ENCODE data around the gene SREK1.

The SREK1 gene

DNA sequence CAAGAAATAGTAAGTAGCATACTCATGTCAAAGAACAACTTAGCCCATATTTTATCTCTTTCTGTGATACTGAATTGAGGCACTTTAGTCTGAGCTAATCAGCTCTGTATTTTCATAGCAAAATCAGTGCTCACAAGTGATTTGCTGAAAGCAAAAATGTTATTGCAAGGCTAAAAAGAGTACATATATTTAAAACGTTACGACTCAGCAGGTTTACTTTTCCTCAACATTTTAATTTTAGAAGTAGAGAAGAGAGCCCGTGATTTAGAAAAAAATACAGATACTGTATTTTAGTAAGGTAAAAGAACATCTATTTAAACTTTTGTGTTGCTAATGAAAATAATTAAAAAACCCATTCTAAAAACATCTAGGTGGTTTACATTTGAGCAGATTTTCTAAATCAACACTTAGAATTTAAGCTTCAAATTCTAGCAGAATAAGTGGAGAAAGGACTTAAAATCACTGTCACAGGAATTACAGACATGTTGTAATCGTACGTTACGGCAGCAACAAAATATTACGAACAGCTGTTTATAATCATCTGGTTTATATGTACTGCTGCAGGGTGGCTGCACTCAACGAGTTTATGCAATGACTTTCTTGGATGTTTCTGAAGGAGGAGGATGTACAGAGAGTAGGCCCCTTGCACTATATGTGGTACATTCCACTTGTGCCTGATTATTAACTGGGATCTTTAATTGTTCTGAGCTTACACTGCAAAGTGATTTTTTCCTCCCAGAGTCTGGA is 20.1 kb downstream of the SREK1 start:
- no peak for DNase-seq (ENCODE audit: low read depth)

DNA sequence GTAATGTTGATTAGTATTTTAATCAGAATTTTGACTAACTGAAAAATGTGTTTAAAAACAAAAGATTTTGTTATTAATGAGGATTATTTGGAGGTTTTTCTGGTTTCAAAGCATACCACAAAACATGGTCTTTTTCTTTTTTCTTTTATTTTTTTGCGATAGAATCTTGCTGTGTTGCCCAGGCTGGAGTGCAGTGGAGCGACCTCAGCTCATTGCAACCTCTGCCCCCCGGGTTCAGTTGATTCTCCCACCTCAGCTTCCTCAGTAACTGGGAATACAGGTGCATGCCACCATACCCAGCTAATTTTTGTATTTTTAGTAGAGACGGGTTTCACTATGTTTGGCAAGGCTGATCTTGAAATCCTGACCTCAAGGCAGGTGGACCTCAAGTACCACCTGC is 24.1 kb downstream of the SREK1 start:
- no peak for DNase-seq (ENCODE audit: low read depth)

DNA sequence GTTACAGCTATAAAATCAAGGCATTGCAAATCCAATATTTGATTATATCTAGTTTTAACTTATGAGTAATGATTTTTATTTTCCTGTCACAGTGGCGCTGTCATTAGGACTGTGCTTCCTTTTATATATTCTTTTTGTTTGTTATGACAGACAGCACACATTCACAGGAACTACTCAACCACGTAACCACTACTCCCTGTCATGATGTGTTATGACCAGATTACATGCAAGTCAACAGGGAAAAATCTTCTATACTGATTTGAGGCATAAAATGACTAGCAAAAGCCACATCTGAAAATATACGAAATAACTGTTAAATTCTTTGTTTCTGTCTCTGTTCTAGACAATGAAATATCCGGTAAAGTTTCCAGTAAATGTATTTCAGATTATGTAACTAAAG is 25.4 kb downstream of the SREK1 start:
- no peak for DNase-seq (ENCODE audit: low read depth)

DNA sequence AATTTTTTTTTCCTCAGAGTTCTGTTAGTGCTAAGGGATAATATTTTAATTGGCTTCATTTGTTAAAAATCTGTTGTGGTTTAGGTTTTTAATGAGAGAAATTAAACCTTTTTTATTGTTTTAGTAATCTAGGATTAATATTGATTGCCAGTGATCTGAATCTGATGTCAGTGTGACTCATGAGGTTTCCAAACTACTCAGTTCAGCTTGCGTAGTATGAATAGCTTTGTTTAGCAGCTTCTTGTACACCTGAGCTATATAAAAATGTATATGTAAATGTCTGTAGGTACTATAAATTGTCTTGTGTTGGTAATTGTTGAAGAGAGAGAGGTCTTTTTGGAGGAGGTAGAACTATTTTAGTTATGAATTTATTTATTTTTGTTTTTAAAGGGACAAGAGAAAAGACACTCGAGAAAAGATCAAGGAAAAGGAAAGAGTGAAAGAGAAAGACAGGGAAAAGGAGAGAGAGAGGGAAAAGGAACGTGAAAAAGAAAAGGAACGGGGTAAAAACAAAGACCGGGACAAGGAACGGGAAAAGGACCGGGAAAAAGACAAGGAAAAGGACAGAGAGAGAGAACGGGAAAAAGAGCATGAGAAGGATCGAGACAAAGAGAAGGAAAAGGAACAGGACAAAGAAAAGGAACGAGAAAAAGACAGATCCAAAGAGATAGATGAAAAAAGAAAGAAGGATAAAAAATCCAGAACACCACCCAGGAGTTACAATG is 26.3 kb downstream of the SREK1 start:
- no peak for DNase-seq (ENCODE audit: low read depth)

DNA sequence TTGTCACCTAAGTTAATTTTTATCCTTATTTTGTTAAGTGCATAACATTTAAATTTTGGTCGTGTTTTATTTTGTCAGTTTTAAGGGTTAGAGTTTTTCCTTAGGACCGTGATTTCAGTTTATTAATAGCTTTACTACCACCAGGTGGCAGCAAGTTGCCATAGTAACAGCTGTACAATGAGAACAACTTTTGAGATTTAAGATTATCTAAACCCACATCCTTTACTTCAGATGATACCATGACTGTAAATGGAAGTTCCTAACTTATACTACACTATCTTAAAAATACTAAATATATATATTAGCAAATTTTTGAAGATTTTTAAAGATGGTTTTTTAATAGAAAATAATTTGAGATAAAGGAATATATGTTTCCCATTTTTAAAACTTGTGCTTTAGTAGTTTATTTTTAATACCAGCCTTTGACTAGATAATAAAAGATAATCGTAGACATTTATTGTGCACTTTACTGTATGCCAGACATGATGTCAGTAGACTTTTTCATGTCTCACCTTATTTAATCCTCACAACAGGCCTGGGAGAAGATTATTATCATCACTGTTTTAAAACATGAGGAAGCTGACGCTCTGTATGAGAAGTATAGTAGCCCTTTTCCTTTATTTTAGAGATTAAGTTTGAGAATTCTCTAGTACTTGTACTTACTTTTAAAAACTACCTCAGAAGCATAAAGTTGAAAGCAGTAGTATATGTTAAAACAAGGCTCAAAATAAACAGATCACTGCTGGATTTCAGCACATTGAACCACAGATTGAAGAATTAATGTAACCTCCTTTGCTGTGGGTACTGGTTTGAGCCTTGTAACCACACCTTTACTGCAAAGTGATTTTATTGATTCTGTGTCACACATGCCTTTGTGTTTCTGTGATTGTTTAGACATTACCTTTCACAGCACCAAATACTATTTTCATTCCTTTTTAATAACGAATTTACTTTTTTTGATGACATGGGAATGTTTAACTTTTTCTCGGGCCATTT is 27.5 kb downstream of the SREK1 start:
- DNase-seq (ENCODE audit: low read depth), result peak; percentile 54

DNA sequence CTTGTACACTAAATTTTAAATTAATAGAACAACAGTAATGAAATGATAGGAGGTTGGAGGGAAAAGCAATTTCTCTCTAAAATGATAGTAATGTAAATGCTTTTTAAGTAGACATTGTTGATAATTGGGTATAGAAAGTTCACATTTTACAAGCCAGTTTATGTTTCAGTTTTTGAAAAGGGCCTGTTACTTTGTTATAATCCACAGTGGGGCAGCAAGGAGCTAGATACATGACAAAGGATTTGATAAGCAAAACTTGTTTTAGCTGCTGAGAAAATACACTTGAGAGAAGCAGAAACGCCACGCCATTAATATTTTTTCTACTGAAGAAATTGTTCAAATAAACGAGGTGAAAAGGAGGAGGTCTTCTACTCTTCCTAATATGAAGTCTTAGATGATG is 30.2 kb downstream of the SREK1 start:
- no peak for DNase-seq (ENCODE audit: low read depth)

DNA sequence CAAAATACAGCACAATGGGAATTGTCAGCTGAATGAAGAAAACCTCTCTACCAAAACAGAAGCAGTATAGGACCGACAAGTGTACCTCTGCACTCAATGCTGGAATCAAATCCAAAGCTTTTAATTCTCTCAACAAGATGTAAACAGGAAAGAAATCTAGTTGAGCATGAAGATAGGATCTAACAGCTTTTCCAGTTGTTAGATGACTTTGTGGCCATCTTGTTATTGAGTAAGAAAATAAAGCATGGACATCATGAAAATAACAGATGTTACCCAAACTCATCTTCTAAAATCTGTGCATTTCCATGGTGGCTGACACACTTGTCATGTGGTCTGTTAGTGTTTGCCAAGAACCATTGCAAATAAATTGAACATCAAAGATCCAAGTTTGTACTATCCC is 34.7 kb downstream of the SREK1 start:
- DNase-seq (ENCODE audit: low read depth), result no peak

DNA sequence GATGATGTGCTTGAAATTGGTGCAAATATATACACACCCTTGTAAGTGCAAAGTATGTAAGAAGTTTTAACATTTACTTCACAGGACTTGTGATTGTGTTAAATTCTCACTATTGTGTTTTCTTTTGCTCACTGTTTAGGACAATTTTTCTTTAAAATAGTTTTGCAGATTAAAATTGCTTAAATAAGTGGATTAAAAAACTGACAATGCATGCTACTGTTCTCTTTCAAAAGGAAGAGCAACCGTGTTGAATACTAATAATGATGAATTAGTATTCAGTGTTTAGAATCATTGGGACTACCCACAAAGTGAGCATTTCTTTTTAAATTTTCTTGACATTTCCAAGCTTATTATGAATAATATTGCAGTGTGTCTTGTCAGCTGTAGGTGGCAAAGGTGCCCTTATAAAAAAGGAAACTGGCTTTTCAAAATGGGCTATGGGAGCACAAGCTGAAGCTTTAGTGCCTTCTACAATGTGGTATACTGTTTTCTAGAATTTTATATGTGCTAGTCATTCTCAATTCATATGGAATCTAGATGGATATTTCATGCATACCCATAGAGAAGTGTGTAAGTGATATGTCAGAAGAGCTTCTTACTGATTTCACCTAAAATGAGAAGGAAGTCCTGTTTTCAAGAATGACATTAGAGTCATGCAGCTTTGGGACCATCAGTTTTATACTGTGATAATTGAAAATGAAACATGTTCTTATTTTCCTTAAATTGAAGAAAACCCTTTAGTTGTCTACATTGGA is 35.4 kb downstream of the SREK1 start:
- no peak for DNase-seq (ENCODE audit: low read depth)

DNA sequence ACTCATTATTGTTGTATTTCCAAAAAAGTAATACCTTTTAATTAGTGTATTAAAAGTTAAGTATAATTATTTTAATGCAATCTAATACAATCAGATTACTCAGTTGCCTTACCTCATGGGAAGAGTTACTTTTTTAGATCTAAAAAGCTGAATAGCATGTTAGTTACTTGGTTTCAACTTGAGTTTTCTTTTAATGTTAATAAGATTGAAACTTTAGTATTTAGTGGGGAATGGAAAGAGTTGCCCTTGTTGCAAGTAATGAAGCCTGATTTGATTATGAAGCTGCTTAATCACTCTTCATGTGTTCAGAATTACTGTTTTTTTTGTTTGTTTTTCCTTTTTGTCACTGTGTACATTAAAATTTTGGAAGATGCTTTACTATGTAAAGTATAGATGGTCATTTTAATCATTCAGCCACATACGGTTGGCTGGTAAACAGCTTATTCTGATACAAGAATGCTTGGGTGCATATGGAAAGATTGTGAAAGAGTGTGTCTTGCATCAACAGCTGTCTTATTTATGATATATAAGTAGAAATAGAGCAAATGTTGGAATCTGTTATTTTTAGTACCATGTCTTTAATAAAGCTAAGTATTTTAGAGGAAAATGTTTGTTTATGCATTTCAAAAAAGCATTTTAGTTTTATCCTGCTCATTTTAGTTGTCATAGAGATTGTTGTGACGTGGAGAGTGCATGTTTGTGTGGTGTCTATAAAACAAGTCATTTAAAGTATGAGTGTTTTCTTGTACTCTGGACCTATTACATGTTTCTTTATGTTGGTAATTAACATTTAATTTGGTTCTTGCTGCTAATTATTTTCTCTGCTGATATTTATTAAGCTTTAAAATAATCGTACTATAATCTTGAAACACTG is 36.4 kb downstream of the SREK1 start:
- no peak for DNase-seq (ENCODE audit: low read depth)

DNA sequence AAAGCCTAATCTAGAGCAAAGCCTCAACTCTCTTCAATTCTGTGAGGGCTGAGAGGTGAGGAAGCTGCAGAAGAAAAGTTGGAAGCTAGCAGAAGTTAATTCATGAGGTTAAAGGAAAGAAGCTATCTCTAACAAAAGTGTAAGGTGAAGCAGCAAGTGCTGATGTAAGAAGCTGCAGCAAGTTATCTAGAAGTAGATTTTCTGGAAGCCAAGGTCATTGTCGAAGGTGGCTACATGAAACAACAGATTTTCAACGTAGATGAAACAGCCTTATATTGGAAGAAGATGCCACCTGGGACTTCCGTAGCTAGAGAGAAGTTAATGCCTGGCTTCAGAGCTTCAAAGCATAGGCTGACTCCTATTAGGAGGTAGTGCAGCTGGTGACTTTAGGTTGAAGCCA is 42.0 kb downstream of the SREK1 start:
- DNase-seq (ENCODE audit: low read depth), result no peak

DNA sequence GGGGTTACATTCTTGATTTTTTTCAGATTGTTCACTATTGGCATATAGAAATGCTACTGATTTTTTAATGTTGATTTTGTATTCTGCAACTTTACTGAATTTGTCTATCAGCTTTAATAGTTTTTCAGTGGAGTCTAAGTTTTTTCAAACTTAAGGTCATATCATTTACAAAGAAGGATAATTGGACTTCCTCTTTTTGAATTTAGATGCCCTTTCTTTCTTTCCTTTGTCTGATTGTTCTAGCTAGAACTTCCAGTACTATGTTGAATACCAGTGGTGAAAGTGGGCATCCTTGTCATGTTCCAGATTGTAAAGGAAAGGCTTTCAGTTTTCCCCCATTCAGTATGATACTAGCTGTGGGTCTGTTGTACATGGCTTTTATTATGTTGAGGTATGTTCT is 49.3 kb downstream of the SREK1 start:
- no peak for DNase-seq (ENCODE audit: low read depth)

DNA sequence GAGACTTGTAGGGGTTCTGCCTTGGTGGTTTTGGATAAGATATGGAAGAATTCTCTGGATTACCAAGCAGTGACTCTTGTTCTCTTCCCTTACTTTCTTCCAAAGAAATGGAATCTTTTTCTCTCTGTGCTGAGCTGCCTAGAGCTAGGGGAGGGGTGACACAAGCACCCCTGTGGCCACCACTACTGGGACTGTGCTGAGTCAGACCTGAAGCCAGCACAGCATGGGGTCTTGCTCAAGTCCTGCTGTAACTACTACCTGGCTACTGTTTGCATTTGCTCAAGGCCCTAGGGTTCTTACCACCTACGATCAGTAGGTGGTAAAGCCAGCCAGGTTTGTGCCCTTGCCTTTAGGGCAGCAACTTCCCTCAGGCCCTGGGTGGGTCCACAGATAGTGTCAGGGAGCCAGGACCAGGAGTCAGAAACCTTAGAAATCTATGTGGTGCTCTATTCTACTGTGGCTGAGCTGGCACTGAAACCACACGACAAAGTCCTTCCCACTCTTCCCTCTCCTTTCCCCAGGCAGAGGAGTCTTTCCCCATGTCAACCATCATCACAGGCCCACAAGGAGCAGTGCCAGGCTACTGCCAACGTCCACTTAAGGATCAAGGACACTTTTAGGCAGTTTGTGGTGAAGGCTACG is 53.8 kb downstream of the SREK1 start:
- DNase-seq (ENCODE audit: low read depth), result no peak

DNA sequence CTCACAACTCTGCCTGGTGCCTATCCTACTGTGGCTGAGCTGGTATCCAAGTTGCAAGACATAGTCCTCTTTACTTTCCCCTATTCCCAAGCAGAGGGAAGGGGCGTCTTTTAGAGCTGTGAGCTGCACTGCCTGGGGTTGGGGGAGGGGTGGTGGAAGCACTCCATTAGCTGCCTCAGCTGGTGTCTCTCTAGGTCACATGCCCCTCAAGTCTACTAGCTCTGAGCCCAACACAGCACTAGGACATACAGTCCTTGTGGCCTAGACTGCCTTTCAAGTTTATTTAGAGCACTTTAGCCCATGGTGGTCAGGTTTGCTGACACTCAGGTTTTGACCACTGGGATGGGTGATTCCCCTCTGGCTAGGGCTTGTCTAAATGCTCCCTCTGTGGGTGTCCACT is 54.7 kb downstream of the SREK1 start:
- DNase-seq (ENCODE audit: low read depth), result no peak

DNA sequence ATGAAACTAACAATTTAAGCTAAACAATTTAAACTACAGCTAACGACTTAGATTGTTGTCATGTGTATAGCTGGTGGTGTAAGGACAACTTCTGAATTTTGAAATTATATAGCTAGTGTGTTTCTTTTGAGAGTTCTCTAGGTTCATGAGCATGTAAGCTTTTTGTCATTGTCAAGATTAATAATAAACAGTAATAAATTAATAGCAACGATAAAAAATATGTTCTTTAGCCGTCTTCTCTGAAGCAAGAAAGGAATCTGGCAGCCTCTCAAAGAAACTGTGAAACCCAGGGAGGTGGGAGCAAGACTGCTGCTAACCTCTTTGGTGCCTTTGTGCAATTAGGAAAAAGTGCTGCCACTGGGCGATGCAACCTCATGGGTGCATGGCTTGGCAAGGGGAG is 59.4 kb downstream of the SREK1 start:
- no peak for DNase-seq (ENCODE audit: low read depth)

DNA sequence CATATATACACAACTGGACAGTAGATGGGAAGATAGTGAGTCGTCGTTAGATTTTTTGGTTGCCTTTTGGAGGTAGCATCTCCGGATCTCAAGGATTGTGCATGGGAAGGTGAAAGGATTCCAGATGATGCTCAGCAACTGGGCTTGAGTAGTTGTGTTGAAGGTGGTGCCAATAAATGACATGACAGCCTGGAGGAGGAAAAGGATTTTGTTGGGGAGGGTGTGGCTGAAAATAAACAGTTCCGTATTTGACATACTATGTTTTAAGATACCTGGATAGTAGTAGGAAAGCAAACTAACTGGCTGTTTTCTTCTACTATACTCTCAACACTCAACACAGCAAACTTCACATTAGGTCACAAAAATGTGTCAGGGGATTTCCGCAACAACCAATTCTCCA is 62.4 kb downstream of the SREK1 start:
- DNase-seq (ENCODE audit: low read depth), result no peak

DNA sequence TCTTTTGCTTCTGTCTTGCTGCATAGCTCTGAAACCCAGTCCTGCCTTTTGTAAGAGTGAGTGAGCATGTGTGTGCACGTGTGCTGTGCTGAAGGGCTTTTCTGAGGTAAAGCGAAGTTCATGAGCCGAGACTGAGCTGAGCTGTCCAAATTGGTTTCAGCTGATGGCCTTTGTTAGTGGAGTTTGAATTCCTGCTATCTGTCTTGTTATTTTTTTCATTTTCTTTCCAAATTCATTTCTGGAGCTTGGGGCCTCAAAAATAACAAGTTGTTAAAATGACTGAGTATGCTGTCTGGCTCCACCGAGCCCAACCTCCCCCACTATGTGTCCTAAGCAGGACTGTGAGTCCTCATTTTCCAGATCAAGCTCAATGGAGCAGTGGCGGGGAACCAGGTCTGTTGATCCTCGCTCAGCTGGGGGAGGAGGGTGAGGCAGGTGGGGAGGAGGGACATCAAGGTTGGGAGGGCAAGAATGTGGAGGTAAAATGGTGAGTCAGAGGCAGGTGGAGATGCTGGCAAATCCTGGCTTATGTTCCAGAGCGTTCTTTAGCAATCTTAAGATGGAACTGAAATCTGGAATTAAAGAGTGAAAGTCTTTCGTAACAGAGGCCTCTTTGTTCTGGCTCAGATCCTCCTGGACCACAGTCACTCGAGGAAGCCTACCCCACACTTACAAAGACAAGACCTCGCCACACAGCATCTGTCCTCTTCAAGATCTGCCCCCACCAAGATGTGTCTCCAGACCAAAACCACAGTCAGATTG is 63.9 kb downstream of the SREK1 start:
- no peak for DNase-seq (ENCODE audit: low read depth)

DNA sequence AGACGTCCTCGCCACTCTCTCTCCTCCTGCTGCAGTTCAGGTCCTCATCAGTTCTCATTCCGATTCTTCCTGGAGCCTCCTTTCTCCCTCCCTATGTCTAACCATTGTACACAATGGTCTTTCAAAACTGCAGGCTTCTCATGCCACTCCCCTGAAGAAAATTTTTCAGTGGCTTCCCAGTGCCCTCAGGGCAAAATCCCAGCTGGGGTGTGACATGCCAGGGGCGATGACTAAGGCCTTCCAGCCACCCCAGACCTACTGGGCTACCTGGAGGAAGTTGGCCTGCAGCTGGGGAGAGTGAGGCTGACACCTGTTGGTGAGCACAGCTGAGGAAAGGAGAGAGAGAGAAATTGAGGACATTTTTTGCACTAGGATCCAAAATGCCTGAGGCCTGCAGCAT is 65.2 kb downstream of the SREK1 start:
- DNase-seq (ENCODE audit: low read depth), result no peak

DNA sequence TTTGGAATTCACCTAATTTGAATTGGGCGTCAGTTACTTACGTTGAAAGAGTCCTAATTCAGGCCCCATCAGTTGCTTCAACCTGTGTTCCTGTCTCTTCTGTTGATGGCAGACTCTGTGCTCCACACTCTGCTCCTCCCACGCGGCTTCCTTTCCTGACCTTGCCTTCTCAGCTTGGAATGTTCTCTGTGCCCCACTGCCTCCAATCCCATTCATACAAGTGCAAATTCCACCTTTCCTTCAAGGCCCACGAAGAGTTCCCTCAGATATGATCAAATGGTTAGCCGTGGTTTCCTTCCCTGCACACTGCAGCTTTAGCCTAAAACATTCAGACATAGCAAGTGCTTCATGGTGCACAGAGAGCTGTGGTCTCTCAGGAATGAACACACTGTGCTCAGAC is 65.7 kb downstream of the SREK1 start:
- no peak for DNase-seq (ENCODE audit: low read depth)

DNA sequence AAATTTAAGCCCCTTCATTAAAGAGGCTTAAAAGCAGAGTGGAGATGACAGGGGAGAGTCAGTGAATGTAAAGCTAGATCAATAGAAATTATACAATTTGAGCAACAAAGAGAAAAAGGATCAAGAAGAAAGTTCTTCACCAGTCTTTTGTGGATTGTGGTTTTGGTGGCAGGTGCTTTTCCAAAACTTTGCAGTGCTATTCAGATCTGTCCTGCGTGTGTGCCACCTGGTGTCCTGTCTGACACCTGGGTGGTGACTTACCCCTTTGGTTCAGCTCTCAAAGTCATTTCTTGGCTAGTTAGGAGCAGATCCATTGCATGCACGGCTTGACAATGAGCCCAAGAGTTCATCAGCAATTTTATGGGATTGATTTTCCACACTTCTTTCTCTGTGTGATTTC is 69.4 kb downstream of the SREK1 start:
- no peak for DNase-seq (ENCODE audit: low read depth)

DNA sequence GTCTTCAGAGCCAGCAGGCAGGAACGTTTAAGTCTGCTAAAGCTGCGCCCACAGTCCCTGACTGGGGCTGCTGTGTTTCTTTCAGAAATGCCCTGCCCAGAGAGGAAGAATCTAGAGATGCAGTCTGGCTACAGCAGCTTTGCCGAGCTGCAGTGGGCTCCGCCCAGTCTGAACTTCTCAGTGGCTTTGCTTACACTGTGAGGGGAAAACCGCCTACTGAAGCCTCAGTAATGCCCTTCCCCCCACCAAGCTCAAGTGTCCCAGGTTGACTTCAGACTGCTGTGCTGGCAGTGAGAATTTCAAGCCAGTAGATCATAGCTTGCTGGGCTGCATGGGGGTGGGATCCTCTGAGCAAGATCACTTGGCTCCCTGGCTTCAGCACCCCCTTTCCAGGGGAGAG is 78.4 kb downstream of the SREK1 start:
- no peak for DNase-seq (ENCODE audit: low read depth)
